ENCODE data around the gene HTD2. TPM values are rescaled to one million over a fixed set of nuclear protein-coding genes. Genes with fewer than 3 reads are reported as not detected.

HTD2 gene
- total and polyA plus RNA-seq, 2 donors (not counting 1 experiment from before 2014, with no cell fraction given): 4.2 to 8.8 TPM

DNA sequence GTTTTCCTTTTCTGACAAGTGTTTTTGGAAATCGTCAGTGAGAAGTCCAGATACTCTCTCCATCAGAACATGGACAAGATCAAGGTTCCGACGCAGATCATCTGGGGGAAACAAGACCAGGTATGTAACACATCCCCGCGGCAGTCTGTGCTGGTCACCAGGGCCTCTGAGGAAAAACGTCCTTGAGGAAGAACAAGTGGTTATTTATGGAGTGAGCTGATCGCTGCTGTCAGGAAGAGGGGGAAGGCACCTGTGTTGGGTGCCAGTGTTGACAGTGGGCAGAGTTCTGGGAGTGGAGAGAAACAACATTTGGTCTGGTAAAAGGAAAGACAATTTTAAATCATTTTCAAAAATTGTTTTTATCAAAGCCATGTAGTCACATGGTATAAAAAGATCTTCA, 21.0 kb upstream of the HTD2 start:
- intact Hi-C loops (cut with micrococcal nuclease): no loop called here
- Histone ChIP-seq H3K4me1 (ENCODE audit: control insufficient read depth in 2 of 2, insufficient read depth in 2 of 2, low read length in 2 of 2) (no peaks in the 10 kb centered on the region), H3K9ac (ENCODE audit: low read length) (no peak overlapping the region), H3K4me2 (replicated peaks; ENCODE audit: low read depth, low read length, poor library complexity, severe bottlenecking) (no peak overlapping the region), H3K27me3 (replicated peaks in 1 of 4; ENCODE audit: control extremely low read depth in 1 of 4, control insufficient read depth in 3 of 4, insufficient read depth in 4 of 4, low read length in 3 of 4) (no peaks in the 10 kb centered on the region), H3K79me2 (ENCODE audit: control insufficient read depth, insufficient read depth, low read length) (no peaks in the 10 kb centered on the region), H3K36me3 (replicated peaks in 1 of 2; ENCODE audit: control extremely low read depth in 1 of 2, control insufficient read depth in 1 of 2, extremely low read depth in 1 of 2, insufficient read depth in 2 of 2, low read length in 1 of 2) (peaks cover 0 to 50% of the 10 kb centered on the region in 2 experiments), H4K20me1 (ENCODE audit: control insufficient read depth, insufficient read depth, low read length, poor library complexity, severe bottlenecking) (no peaks in the 10 kb centered on the region), H3K4me3 (ENCODE audit: control extremely low read depth in 1 of 5, extremely low read depth in 1 of 5, insufficient read depth in 1 of 5, low read depth in 2 of 5, low read length in 4 of 5) (no peak overlapping the region), H3K9me3 (ENCODE audit: control extremely low read depth in 1 of 3, control insufficient read depth in 2 of 3, insufficient read depth in 1 of 3, low read length in 2 of 3) (no peaks in the 10 kb centered on the region), H3K27ac (ENCODE audit: low read length in 2 of 2) (no peak overlapping the region), H2AFZ (ENCODE audit: insufficient read depth, low read depth, low read length, poor library complexity, severe bottlenecking) (no peak overlapping the region)
- Mint-ChIP-seq H3K27me3 (no peaks in the 10 kb centered on the region), H3K27ac (no peak overlapping the region), H3K9me3 (ENCODE audit: insufficient read depth) (no peaks in the 10 kb centered on the region), H3K4me1 (no peaks in the 10 kb centered on the region), H3K4me3 (no peak overlapping the region)
- ChIA-PET POLR2A (no interaction called here), CTCF (no interaction called here)
- no peak for DNase-seq
- WGBS (ENCODE audit: insufficient coverage): 94% methylated on average over 7 of the region's 7 CpGs
- TF ChIP-seq EZH2 (IDR thresholded peaks at IDR 0.05; ENCODE audit: borderline replicate concordance, insufficient read depth, low read depth, low read length, poor library complexity, severe bottlenecking) (no peak), CTCF (IDR thresholded peaks at IDR 0.05) (no peak)
- no peak for ATAC-seq (ENCODE audit: low read depth)

DNA sequence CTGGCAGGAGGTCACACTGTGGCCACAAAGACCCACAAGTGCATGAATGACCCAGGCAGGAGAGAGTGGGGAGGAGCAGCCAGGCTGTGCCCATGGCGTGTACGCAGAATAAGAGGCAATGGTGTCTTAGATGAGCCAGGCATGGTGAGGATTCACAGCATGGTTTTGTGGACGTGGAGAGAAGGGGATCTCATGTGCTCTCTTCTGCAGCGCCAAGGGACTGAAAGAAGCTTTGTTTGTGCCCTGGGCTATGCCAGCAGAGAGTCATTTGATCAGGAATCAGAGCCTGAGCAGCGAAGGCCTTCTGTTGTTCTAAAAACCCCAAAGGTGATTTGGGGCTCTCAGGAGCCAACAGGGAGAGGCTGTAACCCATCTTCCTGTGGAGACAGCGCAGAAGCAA, 19.0 kb upstream of the HTD2 start:
- Histone ChIP-seq H4K20me1 (ENCODE audit: control insufficient read depth, insufficient read depth, low read length, poor library complexity, severe bottlenecking) (no peaks in the 10 kb centered on the region), H3K4me3 (ENCODE audit: control extremely low read depth in 1 of 5, extremely low read depth in 1 of 5, insufficient read depth in 1 of 5, low read depth in 2 of 5, low read length in 4 of 5) (no peak overlapping the region), H3K9ac (ENCODE audit: low read length) (no peak overlapping the region), H2AFZ (ENCODE audit: insufficient read depth, low read depth, low read length, poor library complexity, severe bottlenecking) (no peak overlapping the region), H3K79me2 (ENCODE audit: control insufficient read depth, insufficient read depth, low read length) (no peaks in the 10 kb centered on the region), H3K36me3 (replicated peaks in 1 of 2; ENCODE audit: control extremely low read depth in 1 of 2, control insufficient read depth in 1 of 2, extremely low read depth in 1 of 2, insufficient read depth in 2 of 2, low read length in 1 of 2) (peaks cover 0 to 39% of the 10 kb centered on the region in 2 experiments), H3K4me2 (replicated peaks; ENCODE audit: low read depth, low read length, poor library complexity, severe bottlenecking) (no peak overlapping the region), H3K27me3 (replicated peaks in 1 of 4; ENCODE audit: control extremely low read depth in 1 of 4, control insufficient read depth in 3 of 4, insufficient read depth in 4 of 4, low read length in 3 of 4) (no peaks in the 10 kb centered on the region), H3K4me1 (ENCODE audit: control insufficient read depth in 2 of 2, insufficient read depth in 2 of 2, low read length in 2 of 2) (no peaks in the 10 kb centered on the region), H3K27ac (ENCODE audit: low read length in 2 of 2) (no peak overlapping the region), H3K9me3 (ENCODE audit: control extremely low read depth in 1 of 3, control insufficient read depth in 2 of 3, insufficient read depth in 1 of 3, low read length in 2 of 3) (no peaks in the 10 kb centered on the region)
- POLR2A ChIA-PET: no interaction called here
- H3K4me1 Mint-ChIP-seq: no peaks in the 10 kb centered on the region
- no peak for ATAC-seq (ENCODE audit: low read depth)
- no peak for DNase-seq
- H3K9me3 Mint-ChIP-seq (ENCODE audit: insufficient read depth): no peaks in the 10 kb centered on the region
- no peak overlapping the region for H3K27ac Mint-ChIP-seq
- CTCF ChIA-PET: no interaction called here
- H3K4me3 Mint-ChIP-seq: no peak overlapping the region
- intact Hi-C loops (cut with micrococcal nuclease): no loop called here
- no peak for TF ChIP-seq CTCF (IDR thresholded peaks at IDR 0.05)
- no peak for TF ChIP-seq EZH2 (IDR thresholded peaks at IDR 0.05; ENCODE audit: borderline replicate concordance, insufficient read depth, low read depth, low read length, poor library complexity, severe bottlenecking)
- WGBS (ENCODE audit: insufficient coverage): 98% methylated on average over 6 of the region's 6 CpGs
- H3K27me3 Mint-ChIP-seq: no peaks in the 10 kb centered on the region

All from B cell (primary cell).